Measurements from ENCODE around the gene HNF1B. TPM values are rescaled to one million over a fixed set of nuclear protein-coding genes. Genes with fewer than 3 reads are reported as not detected.

The HNF1B gene
- total and polyA plus RNA-seq, 12 donors = 0.03 to 0.11 (median 0.08) TPM; not detected in 9

- WGBS, 4 donors = 89 to 92% (median 91%) methylated on average over 7 of the region's 7 CpGs
- TF ChIP-seq POLR2A (IDR thresholded peaks at IDR 0.05) = no peak
- TF ChIP-seq CTCF (IDR thresholded peaks at IDR 0.05) = no peak
- intact Hi-C loops (cut with DNase I) = no loop called here
- no peak for DNase-seq
- Histone ChIP-seq H3K4me1 (replicated peaks in 1 of 2) (no peaks in the 10 kb centered on the region), H3K36me3 (replicated peaks in 1 of 2) (no peaks in the 10 kb centered on the region), H3K27ac (no peak overlapping the region), H3K4me3 (no peak overlapping the region), H3K27me3 (peaks cover 5% of the 10 kb centered on the region), H3K9me3 (replicated peaks in 1 of 3) (no peaks in the 10 kb centered on the region)
Measured at GRCh38 chr17:37696366-37696765, 48.5 kb downstream of the HNF1B start.

GRCh38 chr17:37695726-37696125 lies 49.1 kb downstream of the HNF1B start:
- 68 to 91% (median 76%) methylated on average over 1 of the region's 1 CpG for WGBS, 4 donors
- no peak for DNase-seq
- intact Hi-C loops (cut with DNase I) = no loop called here
- Histone ChIP-seq H3K9me3 (replicated peaks in 1 of 3) (no peaks in the 10 kb centered on the region), H3K27me3 (peaks cover 5% of the 10 kb centered on the region), H3K4me1 (replicated peaks in 1 of 2) (no peaks in the 10 kb centered on the region), H3K4me3 (no peak overlapping the region), H3K27ac (no peak overlapping the region), H3K36me3 (replicated peaks in 1 of 2) (no peaks in the 10 kb centered on the region)
- TF ChIP-seq POLR2A (IDR thresholded peaks at IDR 0.05) (no peak), CTCF (IDR thresholded peaks at IDR 0.05) (no peak)

GRCh38 chr17:37694734-37695133 lies 50.1 kb downstream of the HNF1B start:
- intact Hi-C loops (cut with DNase I) = no loop called here

GRCh38 chr17:37693328-37693727 lies 51.5 kb downstream of the HNF1B start:
- H3K27me3 ChIP-seq = no peaks in the 10 kb centered on the region
- no peak for TF ChIP-seq POLR2A (IDR thresholded peaks at IDR 0.05)
- no peak for TF ChIP-seq CTCF (IDR thresholded peaks at IDR 0.05)
- no peaks in the 10 kb centered on the region for H3K36me3 ChIP-seq (replicated peaks in 1 of 2)
- no peak overlapping the region for H3K27ac ChIP-seq
- no peak for DNase-seq
- intact Hi-C loops (cut with DNase I) = no loop called here
- no peaks in the 10 kb centered on the region for H3K4me1 ChIP-seq (replicated peaks in 1 of 2)
- no peak overlapping the region for H3K4me3 ChIP-seq
- 81 to 86% (median 83%) methylated on average over 5 of the region's 5 CpGs for WGBS, 4 donors
- H3K9me3 ChIP-seq (replicated peaks in 1 of 3) = no peaks in the 10 kb centered on the region

More at GRCh38 chr17:37694734-37695133, 50.1 kb downstream of the HNF1B start:
- no peak for TF ChIP-seq CTCF (IDR thresholded peaks at IDR 0.05)
- TF ChIP-seq POLR2A (IDR thresholded peaks at IDR 0.05) = no peak
- H3K4me3 ChIP-seq = no peak overlapping the region
- WGBS, 4 donors = 81 to 97% (median 96%) methylated on average over 3 of the region's 3 CpGs
- no peaks in the 10 kb centered on the region for H3K4me1 ChIP-seq (replicated peaks in 1 of 2)
- H3K9me3 ChIP-seq (replicated peaks in 1 of 3) = no peaks in the 10 kb centered on the region
- peaks cover under 1% of the 10 kb centered on the region for H3K27me3 ChIP-seq
- no peak for DNase-seq
- H3K27ac ChIP-seq = no peak overlapping the region
- H3K36me3 ChIP-seq (replicated peaks in 1 of 2) = no peaks in the 10 kb centered on the region
